Measurements from ENCODE around the gene APOBR. TPM values are rescaled to one million over a fixed set of nuclear protein-coding genes. Genes with fewer than 3 reads are reported as not detected.
"Not testable (repeated sequence)": the region's sequence is repeated elsewhere in the genome, so short reads cannot be mapped to it uniquely, and the experiment has no call there.

Gene APOBR
- total RNA-seq, 1 donor from 2014 or later: 6.8 TPM

DNA sequence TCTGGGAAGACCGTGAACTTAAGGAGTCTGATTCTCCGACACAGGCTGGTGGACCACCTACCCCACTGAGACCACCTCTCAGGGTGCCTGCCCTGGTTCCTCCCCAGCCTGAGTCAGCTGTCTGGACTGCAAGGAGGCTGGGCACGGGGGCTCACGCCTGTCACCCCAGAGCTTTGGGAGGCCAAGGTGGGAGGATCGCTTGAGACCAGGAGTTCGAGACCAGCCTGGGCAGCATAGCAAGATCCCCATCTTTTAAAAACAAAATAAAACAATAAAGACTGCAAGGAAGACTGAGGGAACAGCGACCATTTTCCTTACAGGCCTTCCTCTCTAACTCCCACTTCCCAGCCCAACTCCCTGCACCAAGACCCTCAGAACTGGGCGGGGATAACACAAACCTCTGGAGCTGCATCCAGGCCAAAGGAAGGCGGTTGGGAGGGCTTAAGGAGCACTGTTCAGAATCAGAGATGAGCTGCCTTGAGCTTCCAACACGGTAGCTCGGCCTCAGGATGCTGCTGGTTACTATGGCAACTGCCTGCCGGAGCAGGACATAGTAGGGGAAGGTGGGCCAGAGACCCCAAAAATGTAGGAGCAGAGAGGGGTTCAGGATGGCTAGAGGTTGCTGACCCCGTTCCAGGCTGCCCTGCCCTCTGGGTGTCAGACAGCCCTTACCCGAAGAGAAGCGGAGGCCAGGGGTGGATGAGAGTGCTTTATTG, 4.4 kb downstream of the APOBR start:
- peaks cover 9% of the 10 kb centered on the region for H3K27me3 Mint-ChIP-seq (ENCODE audit: unreplicated experiment)
- no peaks in the 10 kb centered on the region for H3K36me3 Mint-ChIP-seq (ENCODE audit: low read depth, unreplicated experiment)
- H3K9me3 Mint-ChIP-seq (ENCODE audit: unreplicated experiment): no peaks in the 10 kb centered on the region
- no peak overlapping the region for H3K4me3 Mint-ChIP-seq (ENCODE audit: unreplicated experiment)
- no peak for DNase-seq (ENCODE audit: low spot score)
- no peak overlapping the region for H3K27ac Mint-ChIP-seq (ENCODE audit: unreplicated experiment)
- peaks cover 32% of the 10 kb centered on the region for H3K4me1 Mint-ChIP-seq (ENCODE audit: unreplicated experiment)
- TF ChIP-seq, protein P1, sequence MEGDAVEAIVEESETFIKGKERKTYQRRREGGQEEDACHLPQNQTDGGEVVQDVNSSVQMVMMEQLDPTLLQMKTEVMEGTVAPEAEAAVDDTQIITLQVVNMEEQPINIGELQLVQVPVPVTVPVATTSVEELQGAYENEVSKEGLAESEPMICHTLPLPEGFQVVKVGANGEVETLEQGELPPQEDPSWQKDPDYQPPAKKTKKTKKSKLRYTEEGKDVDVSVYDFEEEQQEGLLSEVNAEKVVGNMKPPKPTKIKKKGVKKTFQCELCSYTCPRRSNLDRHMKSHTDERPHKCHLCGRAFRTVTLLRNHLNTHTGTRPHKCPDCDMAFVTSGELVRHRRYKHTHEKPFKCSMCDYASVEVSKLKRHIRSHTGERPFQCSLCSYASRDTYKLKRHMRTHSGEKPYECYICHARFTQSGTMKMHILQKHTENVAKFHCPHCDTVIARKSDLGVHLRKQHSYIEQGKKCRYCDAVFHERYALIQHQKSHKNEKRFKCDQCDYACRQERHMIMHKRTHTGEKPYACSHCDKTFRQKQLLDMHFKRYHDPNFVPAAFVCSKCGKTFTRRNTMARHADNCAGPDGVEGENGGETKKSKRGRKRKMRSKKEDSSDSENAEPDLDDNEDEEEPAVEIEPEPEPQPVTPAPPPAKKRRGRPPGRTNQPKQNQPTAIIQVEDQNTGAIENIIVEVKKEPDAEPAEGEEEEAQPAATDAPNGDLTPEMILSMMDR (IDR thresholded peaks at IDR 0.05; ENCODE audit: unreplicated experiment): no peak

DNA sequence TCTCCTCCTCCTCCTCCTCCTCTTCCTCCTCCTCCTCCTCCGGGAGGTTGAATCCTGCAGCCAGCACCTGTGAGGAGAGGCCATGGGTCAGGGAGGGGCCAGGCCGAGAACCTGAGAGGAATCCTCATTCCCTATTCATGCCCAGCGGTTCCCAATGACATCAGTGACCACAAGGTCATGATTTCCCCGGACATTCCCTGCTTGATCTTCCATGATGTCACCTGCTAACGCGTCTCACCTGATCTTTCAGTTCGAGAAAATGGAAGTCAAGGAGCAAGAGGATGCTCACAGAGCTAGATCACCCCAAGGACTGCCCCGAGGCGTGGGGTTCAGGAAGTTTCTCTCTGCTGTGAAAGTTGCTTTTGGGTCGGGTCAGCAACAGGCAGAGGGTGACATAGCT, 5.4 kb downstream of the APOBR start:
- Mint-ChIP-seq H3K4me3 (ENCODE audit: unreplicated experiment) (no peak overlapping the region), H3K9me3 (ENCODE audit: unreplicated experiment) (no peaks in the 10 kb centered on the region), H3K4me1 (ENCODE audit: unreplicated experiment) (peaks cover 22% of the 10 kb centered on the region), H3K27ac (ENCODE audit: unreplicated experiment) (no peak overlapping the region), H3K36me3 (ENCODE audit: low read depth, unreplicated experiment) (no peaks in the 10 kb centered on the region), H3K27me3 (ENCODE audit: unreplicated experiment) (peaks cover 9% of the 10 kb centered on the region)
- DNase-seq (ENCODE audit: low spot score): no peak
- TF ChIP-seq, protein P1 (IDR thresholded peaks at IDR 0.05; ENCODE audit: unreplicated experiment): no peak

DNA sequence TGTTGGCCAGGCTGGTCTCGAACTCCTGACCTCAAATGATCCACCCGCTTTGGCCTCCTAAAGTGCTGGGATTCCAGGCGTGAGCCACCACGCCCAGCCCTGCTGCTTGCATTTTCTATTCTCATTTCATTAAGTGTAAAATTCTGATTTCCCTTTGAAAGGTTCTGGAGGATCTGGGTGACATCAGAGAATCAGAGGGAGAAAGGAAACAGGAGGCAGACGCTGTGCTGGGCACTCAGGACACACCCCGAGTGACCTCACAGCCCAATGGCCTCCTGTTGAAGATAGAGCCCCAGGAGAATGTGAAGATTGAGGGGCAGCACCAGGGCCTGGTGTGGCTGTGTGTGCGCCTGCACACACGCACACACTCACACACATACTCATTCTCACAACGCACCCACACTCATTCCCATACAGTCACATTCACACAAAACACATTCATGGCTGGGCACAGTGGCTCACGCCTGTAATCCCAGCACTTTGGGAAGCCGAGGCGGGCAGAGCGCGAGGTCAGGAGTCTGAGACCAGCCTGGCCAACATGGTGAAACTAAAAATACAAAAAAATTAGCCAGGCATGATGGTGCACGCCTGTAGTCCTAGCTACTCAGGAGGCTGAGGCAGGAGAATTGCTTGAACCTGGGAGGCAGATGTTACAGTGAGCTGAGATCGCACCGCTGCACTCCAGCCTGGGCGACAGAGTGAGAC, 6.2 kb downstream of the APOBR start:
- not testable (repeated sequence) for H3K4me3 Mint-ChIP-seq (ENCODE audit: unreplicated experiment); H3K36me3 Mint-ChIP-seq (ENCODE audit: low read depth, unreplicated experiment); H3K27ac Mint-ChIP-seq (ENCODE audit: unreplicated experiment); H3K27me3 Mint-ChIP-seq (ENCODE audit: unreplicated experiment); H3K9me3 Mint-ChIP-seq (ENCODE audit: unreplicated experiment); DNase-seq (ENCODE audit: low spot score)
- peaks cover 14% of the 10 kb centered on the region for H3K4me1 Mint-ChIP-seq (ENCODE audit: unreplicated experiment)

DNA sequence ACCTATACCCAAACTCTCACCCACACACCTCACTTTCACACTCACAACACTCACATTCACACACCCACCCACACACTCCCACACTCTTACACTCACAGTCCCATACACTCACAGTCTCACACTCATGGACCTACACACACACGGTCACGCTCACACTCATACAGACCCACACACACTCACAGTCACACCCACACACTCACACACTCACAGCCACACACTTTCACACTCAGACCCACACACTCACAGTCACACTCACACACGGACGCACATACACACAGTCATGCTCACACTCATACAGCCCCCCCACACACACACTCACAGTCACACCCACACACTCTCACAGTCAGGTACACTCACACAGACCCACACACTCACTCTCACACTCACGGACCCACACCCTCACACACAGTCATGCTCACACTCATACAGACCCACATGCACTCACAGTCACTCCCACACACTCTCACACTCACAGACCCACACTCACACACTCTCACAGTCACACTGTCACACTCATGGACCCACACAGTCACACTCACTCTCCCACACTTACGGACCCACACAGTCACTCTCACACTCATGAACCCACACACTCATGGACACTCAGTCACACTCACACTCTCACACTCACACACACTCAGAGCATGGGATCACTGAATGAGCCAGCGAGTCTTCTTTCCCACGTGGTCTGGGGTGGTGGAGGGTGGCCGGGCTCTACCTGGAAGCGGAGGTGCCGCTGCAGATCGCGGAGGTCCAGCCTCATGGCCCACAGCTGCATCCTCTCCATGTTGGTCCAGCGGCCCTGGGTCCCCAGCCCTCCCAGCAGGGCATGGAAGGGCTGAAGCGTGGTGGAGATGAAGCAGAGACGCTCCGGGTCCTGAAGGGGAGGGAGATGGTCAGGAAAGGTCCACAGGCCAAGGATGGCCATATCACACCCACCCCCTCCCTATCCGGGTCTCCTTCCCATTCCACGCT, 7.1 kb downstream of the APOBR start:
- peaks cover 10% of the 10 kb centered on the region for H3K4me1 Mint-ChIP-seq (ENCODE audit: unreplicated experiment)
- H3K4me3 Mint-ChIP-seq (ENCODE audit: unreplicated experiment): no peak overlapping the region
- no peaks in the 10 kb centered on the region for H3K36me3 Mint-ChIP-seq (ENCODE audit: low read depth, unreplicated experiment)
- TF ChIP-seq, protein P1 (IDR thresholded peaks at IDR 0.05; ENCODE audit: unreplicated experiment): no peak
- DNase-seq (ENCODE audit: low spot score): no peak
- no peak overlapping the region for H3K27ac Mint-ChIP-seq (ENCODE audit: unreplicated experiment)
- peaks cover 10% of the 10 kb centered on the region for H3K27me3 Mint-ChIP-seq (ENCODE audit: unreplicated experiment)
- H3K9me3 Mint-ChIP-seq (ENCODE audit: unreplicated experiment): no peaks in the 10 kb centered on the region

GRCh38 chr16:28502290-28502689, 7.8 kb downstream of the APOBR start:
- no peak overlapping the region for H3K4me3 Mint-ChIP-seq (ENCODE audit: unreplicated experiment)
- H3K27ac Mint-ChIP-seq (ENCODE audit: unreplicated experiment): no peak overlapping the region
- TF ChIP-seq, protein P1 (IDR thresholded peaks at IDR 0.05; ENCODE audit: unreplicated experiment): no peak
- peaks cover 4% of the 10 kb centered on the region for H3K27me3 Mint-ChIP-seq (ENCODE audit: unreplicated experiment)
- no peaks in the 10 kb centered on the region for H3K9me3 Mint-ChIP-seq (ENCODE audit: unreplicated experiment)
- H3K36me3 Mint-ChIP-seq (ENCODE audit: low read depth, unreplicated experiment): no peaks in the 10 kb centered on the region
- DNase-seq (ENCODE audit: low spot score): no peak
- H3K4me1 Mint-ChIP-seq (ENCODE audit: unreplicated experiment): peaks cover 3% of the 10 kb centered on the region
